NCI-H1436 (cell line): ENCODE data around the gene MLANA.
A peak's percentile ranks its signal among the peaks of the same experiment; 100 is the strongest.
"Not testable (repeated sequence)": the region's sequence is repeated elsewhere in the genome, so short reads cannot be mapped to it uniquely, and the experiment has no call there.

Source experiments
- DNase-seq: peaks from one replicate; lab custom pipeline; 2025; lab: John Stamatoyannopoulos, UW

The MLANA gene

DNA sequence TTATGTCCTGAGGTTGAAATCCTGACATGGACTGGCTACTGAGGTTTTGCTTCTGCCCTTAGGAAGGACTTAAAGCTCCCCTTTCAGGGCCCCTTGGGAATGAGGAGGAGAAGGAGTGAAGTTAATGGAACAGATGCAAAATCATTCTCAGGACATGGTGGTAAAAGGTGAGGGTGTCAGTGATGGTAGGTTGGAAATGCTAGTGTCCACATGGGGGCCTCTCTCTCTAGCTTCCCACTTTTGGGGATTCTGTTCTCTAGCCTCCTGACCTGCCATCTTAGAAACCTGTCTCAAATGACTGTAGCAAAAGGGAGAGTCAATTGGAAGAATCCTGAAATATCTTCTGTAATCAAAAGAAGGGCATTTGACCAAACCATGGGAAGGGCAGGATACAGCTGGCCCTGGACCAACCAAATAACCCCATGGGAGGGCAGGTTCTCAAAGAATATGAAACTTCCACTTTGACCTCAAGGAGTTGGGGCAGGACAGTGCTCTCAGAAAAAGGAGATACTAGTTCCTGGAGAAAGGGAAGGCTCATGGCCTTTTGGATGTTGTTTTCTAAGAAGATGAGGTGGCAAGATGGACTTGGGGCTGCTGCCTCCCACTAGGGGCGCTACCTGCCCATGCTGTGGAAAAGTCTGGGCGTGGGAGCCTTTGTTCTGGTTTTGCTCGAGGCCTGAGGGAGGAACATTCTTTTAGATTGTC lies 21.2 kb upstream of the MLANA start:
- no peak for DNase-seq

DNA sequence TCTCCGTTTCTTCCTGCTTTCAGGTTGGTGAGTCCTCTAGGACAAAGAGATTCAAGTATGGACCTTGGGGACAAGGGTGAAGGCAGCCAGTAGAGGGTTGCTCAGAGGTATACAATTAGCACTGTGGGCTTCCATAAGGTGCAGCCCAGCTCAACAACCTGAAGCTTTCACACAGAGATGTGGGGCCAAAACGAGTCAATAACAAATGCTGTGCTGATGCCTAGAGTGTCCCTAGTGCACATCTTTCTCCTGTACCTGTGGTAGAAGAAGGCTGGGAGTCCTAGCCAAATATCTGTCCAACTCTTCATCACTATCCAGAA lies 20.7 kb upstream of the MLANA start:
- DNase-seq: no peak

DNA sequence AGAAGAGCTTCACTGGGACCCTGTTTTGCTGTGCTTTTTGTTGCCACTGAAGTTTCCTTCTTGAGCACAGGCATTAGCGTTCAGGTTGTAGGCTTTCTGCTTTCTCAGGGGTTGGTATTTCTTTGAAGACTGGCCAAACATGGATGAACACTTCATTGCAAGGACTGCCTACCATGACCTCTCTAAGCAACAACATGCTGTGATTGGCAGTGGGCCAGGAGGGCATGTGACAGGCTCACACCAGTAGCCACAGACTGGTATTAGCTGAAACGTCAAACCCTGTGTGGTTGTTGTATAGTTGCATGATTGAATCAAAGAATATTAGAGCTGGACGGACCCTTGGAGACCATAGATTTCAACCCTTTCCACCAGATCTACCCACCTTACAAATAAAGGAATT lies 20.0 kb upstream of the MLANA start:
- no peak for DNase-seq

DNA sequence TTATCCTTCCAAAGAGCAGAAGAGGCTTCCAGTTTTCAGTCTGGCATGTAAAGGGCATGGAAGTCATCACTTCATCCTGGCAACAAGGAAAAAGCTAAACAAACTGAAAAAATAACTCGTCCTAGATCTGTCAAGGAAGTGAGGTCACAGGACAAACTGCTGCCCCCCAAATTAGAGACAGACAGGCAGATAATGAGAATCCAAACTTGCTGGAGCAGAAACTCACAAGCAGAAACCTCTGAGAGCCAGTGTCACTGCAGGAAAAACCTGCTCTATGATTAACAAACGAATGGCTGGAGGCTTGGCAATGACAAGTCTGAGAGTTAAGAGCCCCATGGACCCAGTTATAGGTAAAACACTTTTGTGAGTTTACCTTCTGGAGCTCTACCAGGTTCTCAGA lies 18.9 kb upstream of the MLANA start:
- DNase-seq: no peak

DNA sequence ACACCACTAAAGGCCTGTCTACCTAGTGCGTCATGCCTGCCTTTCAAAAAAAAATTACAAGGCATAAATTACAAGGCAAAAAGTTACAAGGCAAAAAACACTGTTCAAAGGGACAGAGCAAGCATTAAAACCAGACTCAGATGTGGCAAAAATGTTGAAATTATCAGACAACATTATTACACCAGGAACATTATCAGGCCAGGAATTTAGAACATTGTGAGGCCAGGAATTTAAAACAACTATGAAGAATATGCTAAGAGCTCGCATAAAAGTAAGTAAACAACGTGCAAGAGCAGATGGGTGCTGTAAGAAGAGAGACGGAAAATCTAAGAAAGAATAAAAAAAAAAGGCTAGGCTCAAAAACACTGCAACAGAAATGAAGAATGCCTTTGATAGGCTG lies 18.2 kb upstream of the MLANA start:
- DNase-seq: no peak

DNA sequence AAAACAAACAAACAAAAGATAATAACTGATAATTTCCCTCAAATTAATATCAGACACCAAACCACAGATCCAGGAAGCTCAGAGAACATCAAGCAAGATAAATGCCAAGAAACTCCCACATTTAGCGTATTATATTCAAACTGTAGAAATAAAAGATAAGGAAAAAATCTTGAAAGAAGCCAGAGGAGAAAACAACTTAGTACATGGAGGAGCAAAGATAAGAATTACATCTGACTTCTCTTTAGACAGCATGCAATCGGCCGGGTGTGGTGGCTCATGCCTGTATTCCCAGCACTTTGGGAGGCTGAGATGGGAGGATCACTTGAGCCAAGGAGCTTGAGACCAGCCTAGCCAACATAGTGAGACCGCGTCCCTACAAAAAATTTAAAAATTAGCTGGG lies 17.2 kb upstream of the MLANA start:
- DNase-seq: no peak

DNA sequence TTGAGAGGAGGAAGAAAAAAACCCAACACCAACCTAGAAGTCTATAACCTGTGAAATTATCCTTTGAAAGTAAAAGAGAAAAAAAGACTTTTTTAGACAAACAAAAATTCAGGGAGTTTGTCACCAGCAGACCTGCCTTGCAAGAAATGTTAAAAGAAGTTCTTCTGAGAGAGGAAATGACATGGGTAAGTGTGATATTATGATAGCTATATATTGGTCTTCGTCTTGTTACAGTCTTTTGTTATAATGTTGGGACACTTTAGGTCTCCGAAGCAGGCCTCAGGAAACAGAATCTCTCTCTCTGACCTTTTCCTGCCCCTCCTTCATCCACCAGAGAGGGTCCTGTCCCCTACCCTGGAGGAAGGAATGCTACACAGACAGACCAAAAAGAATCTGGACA lies 16.6 kb upstream of the MLANA start:
- DNase-seq: no peak

DNA sequence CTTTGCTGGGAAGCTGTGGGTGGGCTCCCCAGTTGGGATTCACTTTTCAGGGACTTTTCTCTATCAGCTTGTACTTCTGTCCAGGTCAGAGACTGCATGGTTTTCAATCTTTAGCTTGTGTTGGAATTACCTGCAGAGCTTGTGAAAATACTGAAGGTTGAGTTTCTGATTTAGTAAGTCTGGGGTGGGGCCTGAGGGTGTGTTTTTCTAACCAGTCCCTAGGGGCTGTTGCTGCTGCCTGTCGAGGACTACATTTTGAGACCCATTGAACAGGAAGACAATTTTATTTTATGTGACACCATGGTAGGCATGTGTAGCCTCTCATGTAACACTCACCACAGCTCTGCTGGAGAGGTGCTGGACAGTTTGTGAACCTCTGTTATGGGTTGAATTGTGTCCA lies 14.7 kb upstream of the MLANA start:
- DNase-seq: no peak

DNA sequence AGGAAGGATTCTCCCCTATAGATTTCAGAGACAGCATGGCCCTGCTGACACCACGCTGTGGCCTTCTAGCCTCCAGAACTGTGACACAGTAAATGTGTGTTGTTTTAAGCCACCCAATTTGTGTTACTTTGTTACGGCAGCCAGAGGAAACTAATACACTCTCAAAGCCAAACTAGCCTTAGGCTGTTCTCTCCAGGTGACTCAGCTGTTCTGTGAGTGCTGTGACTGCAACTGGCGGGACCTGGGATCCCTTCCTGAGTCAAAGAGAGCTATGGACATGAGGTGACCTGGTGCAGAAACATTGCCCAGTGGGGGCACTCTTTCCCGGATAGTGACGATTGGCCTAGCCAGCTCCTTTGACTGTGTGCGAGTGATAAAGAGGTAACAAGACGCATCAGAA lies 14.0 kb upstream of the MLANA start:
- DNase-seq: no peak

DNA sequence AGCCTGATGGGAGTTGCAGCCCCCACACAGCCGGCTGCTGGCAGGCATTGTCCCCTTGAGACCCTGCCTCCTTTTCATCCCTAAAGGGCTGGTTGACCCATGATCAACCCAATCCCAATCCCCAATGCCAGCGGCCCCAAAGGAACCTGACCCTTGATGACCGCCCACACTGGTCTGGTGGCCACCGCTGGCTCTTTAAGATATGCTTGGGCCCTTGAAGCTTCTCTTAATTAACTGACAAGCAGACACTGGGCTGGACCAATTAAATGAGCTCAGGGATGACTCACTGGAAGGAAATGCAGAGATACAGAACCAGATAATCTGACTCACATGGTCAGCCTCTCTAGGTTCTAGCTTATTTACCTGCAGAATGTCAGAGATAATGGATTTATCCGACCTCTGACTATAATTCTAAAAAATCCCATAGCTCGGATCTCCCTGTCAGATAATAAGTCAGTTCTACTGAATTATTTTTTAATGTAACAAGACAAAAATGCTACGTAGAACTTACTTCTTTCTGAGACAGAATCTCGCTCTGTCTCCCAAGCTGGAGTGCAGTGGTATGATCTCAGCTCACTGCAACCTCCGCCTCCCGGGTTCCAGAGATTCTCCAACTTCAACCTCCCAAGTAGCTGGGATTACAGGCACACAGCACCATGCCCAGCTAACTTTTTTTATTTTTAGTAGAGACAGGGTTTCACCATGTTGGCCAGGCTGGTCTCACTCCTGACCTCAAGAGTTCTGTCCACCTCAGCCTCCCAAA lies 11.1 kb upstream of the MLANA start:
- DNase-seq: no peak

DNA sequence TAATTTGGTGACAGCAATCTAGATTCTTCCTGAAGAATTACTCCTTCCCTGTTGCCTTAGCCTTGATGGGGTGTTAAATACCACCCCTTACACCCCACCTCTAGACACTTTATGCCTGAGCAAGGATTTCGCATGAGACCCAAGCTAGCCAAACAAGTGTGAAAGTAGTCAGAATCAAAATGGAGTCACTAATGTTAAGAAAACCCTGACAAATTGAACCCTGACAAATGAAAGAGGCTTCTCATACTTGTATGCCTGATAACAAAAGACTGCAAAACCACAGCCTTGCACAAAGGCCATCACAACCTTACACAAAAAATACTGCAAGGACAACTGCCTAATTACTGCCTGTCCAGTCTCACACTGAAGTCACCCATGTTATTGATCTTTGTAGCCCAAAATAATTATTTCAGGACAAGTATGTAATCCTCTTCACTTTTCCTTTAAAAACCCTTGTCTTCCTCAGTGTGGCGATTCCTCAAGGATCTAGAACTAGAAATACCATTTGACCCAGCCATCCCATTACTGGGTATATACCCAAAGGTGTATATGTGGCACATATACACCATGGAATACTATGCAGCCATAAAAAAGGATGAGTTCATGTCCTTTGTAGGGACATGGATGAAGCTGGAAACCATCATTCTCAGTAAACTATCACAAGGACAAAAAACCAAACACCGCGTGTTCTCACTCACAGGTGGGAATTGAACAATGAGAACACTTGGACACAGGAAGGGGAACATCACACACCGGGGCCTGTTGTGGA lies 8.3 kb upstream of the MLANA start:
- DNase-seq: not testable (repeated sequence)

DNA sequence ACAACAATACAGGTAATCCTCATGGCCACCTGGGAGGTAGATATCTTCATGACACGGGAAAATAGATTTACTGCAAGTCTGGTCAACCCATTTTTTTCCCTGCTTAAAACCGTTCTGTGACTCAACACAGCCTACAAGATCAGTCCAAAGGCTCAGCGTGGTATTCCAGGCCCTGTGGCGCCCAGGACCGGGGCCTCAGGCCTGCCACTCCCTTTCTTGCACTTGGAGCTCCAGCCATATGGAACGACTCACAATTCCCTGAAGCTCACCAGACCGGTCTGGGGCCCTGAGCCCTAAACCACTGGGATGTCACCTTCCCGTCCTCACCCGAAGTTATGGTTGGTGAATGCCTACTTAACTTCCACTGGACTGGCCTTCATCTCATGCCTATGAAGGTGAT lies 6.5 kb upstream of the MLANA start:
- DNase-seq: no peak

DNA sequence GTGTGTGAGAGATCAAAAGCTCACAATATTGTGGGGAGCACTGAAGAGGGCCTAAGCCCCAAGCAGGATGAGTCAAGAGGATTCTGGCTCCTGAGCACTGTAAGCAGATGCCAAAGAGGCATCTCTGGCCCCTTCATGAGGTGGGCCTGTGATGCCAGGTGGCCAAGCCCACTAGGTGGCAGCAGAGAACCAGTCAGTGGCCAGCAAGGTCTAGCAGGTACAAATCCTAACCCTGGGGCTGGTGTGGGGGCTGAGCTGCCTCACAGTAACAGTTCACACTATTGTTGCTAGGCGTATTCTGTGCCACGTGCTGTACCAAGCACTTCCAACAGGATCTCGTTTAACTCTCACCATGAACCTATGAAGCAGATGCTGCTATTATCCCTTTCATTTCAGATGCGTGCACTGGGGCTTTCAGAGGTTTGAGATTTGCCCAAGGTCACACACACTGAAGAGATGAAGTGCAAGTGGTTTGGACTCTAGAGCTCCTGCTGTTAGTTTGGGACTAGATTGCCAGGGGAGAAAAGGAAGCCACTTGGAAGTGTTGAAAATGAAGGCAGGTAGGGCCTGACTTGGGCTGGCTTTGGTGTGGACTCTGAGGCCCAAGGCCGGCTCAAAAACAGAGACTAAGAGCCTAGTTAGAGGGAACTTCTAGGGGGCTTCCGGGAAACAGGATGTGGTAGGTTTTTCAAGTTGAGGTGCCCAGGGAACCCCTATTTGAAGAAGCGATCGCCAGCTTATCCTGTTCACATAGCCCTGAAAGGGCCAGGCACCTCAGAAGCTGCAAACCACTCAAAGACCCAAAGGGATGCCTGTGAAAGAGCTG lies 4.4 kb upstream of the MLANA start:
- peak; percentile 69 for DNase-seq

DNA sequence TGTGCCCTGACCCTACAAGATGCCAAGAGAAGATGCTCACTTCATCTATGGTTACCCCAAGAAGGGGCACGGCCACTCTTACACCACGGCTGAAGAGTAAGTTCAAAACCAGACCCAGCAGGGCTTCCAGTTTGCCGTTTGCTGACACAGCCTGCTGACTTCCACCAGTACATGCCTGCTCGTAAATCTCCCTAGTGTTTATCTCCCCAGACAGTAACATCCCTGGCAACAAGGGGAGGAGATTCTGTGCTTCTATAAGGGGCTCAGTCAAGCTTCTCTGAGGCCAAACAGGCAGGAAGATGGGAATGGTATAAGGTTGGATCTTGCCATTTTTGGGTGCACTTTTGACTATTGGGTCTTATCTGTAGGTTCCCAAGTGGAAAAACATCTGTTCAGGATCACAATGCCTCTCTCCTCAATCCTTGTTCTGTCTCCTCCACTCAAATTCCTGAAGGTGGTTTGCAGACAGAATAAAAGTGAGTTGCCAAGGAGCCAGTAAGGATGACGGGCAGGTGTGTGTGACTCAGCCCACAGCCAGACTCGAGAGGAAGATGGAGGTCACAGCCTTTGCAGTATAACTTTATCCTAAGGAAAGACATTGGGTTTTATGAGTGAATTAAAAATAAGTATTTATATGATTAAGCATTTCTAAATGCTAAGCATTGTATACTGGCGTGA lies 1.9 kb downstream of the MLANA start:
- DNase-seq: no peak

DNA sequence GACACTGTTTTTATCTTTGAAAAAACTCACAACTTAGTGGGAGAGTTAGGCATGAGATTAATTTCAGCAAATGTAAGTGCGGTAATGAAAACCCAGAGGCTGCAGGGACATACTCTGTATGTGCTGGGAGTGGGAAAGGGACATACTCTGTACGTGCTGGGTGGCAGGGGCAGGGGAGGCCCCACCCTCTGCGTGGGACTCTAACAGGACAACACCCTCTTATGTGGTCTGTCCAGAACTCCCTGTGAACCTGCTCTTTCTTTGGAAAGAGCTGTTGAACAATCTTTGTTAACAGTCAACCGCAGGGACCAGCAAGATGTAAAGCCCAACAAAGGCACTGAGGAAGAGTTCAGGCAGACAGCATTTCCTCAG lies 2.4 kb downstream of the MLANA start:
- DNase-seq: no peak

DNA sequence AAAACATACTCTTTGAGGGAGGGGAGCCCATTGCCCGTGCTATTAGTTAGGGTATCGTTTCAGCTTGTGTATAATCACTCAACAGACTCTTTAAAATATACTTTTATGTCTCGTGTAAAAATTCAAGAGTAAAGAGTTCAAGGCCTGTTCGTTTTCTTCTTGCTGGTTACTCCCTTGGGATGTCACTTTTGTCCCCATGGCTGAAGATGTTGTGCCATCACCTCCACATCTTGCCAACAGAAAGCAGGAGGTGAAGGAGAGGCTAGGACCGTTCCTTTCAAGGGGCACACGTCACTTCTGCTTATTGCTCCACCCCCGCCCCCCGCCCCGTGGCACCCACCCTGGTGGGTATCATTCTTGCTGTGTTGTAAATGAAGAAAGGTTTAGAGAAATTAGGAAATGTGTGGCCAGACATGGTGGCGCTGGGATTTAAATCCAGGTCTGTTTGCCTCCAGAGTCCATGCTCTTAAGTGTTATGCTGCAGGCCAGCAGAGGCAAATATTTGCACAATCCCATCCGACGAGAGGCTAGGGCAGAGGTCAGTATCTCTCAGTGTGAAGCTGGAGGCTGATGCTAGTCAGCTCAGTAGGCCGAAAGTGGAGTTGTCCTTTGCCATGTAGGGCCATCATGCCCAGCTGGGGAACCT lies 3.0 kb downstream of the MLANA start:
- DNase-seq: no peak

DNA sequence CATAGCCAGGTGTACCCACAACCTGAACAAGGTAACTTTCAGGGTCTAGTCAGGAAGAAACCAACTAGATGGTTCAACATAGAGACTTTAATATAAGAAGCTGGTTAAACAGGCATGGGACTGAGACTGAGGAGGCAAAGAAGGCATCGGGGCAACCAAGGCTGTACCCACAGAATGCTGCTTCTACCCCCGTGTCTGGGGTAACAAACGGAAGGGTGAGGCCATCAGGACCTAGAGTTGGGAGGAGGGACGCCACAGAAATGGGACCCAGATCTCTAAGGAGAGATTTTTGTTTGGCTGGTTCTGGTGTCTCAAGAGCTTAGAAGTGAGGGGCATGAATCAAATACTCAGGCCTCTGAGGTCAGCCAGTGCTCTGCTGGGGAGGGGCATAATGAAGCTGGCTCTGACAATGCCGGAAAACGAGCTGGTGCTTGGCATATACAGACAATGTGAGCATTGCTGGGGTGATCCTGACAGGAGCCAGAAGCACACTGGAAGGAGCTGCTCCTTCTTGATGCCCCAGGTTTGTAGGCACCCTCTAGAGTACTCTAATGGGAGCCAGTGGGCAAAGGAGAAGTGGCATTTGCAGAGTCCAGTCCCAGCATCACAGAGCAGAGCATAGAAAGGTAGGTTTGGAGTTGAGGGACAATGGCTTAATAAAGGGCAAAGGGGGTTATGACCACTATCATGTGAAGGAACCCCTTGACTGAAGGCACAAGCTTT lies 3.7 kb downstream of the MLANA start:
- no peak for DNase-seq

DNA sequence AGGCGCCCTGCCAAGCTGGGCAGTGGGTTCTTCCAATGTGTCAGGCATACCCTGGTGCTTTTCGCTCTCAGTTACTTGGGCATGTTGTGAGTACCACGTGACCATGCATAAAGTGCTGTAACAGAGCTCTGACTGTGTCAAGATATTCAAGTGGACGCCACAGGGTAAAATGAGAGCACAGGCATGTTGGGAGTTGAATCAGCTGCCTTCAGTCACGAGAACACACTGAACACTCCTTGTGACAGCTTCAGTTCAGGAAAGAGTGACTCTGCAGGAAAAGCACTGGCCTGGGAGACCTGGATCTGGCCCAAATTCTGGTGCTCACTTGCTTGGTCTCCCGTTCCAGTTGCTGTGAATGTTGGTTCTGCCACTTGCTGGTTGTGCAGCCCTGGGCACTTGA lies 5.1 kb downstream of the MLANA start:
- DNase-seq: no peak

DNA sequence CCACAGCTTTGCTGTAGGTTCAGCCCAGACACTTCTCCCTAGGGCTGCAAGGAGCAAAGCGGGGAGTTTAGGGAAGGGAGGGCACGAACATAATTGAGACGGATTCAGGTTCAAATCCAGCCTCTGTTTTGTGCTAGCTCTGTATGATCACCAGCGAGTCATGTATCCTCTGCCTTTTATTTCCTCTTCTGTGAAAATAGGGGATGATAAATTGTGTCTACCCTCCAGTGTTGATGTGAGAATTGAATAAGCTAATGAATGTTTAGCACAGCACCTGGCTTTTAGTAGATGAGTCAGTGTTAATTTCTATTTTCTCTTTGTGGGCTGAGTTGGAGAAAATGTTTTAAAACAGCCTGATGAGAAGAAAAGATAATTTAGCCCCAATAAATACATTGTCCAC lies 6.2 kb downstream of the MLANA start:
- DNase-seq: no peak

DNA sequence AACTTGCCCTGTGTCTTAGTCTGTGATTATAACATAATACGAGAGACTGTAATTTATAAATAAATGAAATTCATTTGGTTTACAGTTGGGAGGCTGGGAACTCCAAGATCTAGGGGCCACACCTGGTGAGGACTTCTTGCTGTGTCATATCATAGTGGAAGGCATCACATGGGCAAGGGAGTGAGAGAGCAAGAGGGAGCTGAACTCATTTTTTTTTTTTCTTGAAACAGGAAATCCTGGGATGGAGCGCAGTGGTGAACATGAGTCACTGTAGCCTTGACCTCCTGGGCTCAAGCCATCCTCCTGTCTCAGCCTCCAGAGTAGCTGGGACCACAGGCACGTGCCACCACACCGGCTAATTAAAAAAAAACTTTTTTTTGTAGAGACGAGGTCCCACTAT lies 7.2 kb downstream of the MLANA start:
- DNase-seq: no peak

DNA sequence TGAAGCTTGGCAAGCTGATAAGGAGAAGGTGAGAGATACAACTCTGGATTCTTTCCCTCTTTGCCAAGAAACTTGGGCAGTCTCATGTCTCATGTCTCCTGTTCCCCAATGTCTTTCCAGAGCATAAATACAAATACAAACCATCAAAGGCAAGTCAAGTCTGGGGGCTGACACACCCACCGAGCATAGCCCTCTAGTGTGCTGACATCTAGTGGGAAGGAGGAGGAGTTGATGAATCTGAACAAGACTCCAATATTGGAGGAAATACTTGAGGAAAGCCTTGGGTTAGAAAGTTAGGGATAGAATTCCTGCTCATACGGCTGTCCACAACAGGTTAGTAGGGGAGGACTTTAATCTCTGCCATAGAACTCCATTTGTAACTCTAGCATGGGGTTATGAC lies 8.6 kb downstream of the MLANA start:
- DNase-seq: no peak
